HG02870 (cell line): ENCODE measurements around the gene BBOX1.
"Not testable (repeated sequence)": the region's sequence is repeated elsewhere in the genome, so short reads cannot be mapped to it uniquely, and the experiment has no call there.

Experiments
- ATAC-seq: cut with Tn5 transposase; IDR thresholded peaks from one replicate; pipeline ENCODE4 v1.9.1; 2021; ENCODE audit warnings: mild to moderate bottlenecking, moderate library complexity; ENCODE audit not compliant: unreplicated experiment

BBOX1 gene

DNA sequence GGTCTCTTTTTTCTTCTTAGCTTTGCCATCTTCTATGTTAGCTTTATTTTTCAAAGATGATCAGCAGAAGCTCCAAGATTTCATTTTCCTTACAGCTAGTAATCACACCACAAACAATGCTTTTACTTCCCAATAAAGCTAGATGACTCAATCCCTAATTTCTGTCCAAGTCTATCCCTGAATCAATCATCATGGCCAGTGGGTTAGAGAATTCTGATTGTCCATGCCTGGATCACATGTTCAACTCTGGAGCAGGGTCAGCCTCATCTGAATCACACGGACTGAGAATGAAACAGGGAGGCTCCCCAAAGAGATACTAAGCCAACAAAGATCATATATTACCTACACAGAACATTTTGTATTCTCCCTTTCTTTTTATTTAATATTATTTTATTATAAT lies 79.6 kb downstream of the BBOX1 start:
- no peak for ATAC-seq

GRCh38 chr11:27122001-27122400 lies 81.4 kb downstream of the BBOX1 start:
- ATAC-seq = no peak

- no peak for ATAC-seq
Observed at GRCh38 chr11:27124514-27125264, 84.1 kb downstream of the BBOX1 start.

DNA sequence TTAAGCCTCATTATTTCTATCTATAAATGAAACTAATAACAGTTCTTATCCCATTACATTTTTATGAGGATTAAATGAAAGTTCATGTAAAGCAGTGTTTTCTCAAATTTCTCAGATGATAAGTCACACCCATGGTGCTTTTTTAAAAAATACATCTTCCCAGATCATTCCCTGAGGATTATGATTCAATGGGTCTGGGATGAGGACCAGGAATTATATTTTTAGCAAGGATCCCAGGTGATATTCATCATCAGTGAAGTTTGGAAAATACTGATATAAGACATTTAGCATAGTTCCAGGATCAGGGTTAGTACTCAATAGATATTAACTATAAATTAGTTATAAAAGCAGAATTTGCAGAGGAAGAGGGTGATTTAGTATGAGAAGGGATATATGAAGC lies 89.1 kb downstream of the BBOX1 start:
- no peak for ATAC-seq

- no peak for ATAC-seq
Observed at GRCh38 chr11:27130806-27131205, 90.2 kb downstream of the BBOX1 start.

GRCh38 chr11:27135924-27136329 lies 95.3 kb downstream of the BBOX1 start:
- ATAC-seq = not testable (repeated sequence)

- no peak for ATAC-seq
Observed at GRCh38 chr11:27138716-27139115, 98.1 kb downstream of the BBOX1 start.

DNA sequence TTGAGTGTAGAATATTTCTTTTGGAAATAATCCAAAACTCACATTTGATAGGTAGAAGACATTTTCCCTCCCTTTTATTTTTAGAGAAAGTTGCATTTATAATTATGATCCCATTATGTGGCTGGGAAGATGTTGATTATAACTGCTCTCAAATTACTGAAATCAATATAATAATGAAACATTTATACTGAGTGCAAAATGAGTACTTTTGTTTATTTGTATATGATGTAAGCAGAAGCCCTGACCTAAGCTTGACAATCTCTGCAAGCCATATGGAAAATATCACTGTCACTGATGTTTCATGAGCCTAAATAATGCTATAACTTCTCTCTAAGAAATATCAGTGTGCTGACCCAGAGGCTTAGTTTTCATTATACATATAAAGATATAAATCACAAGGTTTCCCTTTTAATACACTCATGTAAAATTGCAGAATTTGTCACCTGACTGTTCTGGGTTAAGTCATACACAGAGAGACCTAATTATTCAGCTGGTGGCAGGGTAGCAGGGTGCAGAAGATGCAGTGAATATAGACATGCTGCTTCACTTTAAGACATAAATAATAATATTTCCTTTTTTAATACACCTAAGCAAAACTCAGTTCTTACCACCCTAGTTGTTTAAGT lies 99.2 kb downstream of the BBOX1 start:
- ATAC-seq = no peak

- no peak for ATAC-seq
Observed at GRCh38 chr11:27141576-27141975, 101.0 kb downstream of the BBOX1 start.

DNA sequence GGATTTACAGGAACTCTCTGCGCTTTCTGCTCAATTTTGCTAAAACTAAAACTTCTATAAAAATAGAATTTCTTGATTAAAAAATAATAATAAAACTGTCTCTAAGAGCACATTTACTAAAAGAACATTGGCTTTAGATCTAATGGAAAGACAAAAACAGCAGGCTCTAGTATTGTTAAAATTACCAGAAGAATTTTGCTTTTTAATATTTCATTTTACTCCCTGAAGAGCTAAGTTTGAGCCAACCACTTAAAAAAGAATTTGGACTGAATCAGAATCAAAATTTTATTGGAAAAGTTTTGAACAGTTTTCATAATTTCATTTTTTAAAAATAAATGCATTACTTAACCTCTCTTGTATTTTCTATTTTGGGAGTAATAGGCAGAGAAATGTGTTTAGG lies 107.3 kb downstream of the BBOX1 start:
- no peak for ATAC-seq

DNA sequence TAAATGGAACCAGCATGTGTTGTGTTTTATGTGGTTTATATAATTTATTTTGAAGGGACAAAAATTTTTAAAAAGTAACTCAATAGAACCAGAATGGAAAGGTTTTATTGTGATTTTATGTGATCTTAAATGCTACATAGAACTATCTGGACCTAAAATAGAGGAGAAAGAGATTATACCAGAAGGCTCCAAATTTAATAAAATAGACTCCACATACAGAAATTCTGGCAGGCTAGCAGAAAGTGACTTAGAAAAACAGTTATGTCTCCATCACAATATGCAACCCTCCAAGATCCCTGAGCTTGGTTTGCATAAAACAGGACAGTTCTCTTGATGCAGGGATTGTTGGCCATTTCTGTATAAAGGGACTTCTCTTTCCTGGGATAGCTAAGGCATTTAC lies 107.9 kb downstream of the BBOX1 start:
- no peak for ATAC-seq

- no peak for ATAC-seq
Observed at GRCh38 chr11:27150098-27150497, 109.5 kb downstream of the BBOX1 start.

GRCh38 chr11:27153136-27153535 lies 112.5 kb downstream of the BBOX1 start:
- ATAC-seq = no peak

DNA sequence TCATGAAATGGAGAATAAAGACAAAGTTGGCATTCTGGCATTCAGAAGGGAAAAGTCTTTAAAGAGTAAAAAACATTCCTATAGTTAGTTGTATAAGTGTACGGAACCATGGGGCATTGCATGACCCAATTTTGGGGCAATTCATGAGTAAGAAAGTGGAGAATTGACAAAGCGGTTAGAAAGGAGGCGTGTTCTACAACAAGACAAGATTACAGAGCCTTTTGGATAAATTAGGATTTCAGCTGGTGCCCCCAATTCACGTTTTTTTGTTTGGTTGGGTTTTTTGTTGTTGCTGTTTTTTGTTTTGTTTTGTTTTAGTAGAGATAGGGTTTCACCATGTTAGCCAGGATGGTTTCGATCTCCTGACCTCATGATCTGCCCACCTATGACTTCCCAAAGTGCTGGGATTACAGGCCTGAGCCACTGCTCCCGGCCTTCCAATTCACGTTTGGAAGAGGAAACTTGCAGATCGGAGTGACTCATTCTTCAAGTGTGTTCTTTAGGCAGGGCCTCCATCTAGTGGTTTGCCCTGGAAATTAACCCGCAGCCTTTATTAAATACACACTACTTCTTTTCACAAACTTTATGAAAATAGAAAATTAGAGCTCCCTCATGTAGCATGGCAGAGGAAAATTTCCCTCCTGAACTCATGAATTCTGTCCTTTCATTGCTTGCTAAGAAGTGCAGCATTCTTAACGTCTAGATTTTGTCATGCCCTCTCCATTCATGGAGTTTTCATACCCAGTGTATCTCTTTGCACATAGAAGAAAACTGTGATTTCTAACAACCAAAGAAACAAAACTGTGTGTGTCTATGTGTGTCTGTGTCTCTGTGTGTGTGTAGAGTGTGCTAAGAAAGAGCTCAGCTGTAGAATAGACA lies 118.1 kb downstream of the BBOX1 start:
- peak; percentile 71 for ATAC-seq

DNA sequence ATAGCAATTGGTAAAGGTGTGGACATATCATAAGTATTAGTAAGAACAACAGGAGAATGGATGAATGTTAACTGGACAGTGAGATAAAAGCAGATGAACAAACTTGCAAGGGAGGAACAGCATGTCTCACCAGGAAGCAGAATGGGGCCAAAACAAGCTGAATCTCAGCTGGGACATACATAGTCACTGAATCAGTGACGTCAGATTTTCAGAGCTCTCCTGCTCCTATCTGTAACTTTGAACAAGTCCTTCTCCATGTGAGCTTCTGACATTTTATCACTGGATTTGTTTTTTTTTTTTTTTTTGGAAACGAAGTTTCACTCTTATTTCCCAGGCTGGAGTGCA lies 118.7 kb downstream of the BBOX1 start:
- ATAC-seq = no peak

- ATAC-seq = no peak
Observed at GRCh38 chr11:27161071-27161470, 120.5 kb downstream of the BBOX1 start.

DNA sequence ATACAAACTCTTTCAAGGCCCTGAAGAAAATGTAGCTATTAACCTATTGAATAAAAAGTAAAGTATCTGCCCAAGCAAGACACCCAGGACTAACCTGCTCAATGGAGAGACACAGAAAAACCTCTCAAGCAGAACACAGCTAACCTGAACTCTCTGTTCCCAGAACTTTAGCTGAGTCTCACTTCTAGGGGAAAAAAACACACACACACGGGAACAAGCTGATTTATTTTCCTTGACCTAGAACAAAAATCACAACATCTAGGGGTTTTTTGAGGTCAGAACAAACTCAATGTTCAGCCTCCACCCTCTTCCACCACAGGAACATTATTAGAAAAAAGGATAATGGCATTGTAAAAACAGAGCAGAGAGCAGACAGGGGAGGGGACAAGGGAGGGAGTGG lies 121.6 kb downstream of the BBOX1 start:
- ATAC-seq = no peak

GRCh38 chr11:27166130-27166529 lies 125.5 kb downstream of the BBOX1 start:
- ATAC-seq = no peak

DNA sequence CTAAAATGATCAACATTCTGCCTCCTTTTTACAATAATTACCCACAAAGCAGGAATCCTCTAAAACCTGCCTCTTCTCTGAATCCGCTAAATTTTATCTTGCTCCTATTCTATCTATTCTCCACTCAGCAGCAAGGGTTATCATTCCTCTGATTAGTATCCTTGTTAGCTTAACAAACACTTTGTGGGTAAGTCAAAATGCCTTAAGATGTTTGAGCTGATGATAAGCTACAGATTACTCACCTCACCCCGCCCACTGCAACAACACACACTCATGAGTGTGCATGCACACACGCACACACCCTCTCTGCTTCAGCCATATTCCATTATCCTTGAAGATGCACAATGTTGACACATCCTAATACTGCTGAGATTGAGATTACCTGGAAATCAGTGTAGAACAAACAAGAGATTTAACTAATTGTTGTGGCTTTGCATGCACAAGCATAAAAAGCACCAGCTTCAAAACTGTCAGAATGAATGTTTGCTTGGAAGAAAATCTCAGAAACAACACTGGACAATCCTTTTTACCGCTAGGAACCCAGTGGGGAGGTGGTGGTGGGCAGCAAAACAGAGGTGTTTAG lies 130.9 kb downstream of the BBOX1 start:
- ATAC-seq = no peak

- ATAC-seq = no peak
Observed at GRCh38 chr11:27173545-27173944, 132.9 kb downstream of the BBOX1 start.

GRCh38 chr11:27174021-27174420 lies 133.4 kb downstream of the BBOX1 start:
- no peak for ATAC-seq
